Ureter (tissue), 1 donor: ENCODE data around the gene ASB1. TPM values are rescaled to one million over a fixed set of nuclear protein-coding genes. Genes with fewer than 3 reads are reported as not detected.
A peak's percentile ranks its signal among the peaks of the same experiment; 100 is the strongest.

ENCODE experiments used
- DNase-seq: peaks from one replicate; pipeline ENCODE4 v3.0.0-alpha.2; 2020; ENCODE audit warnings: low spot score
- total RNA-seq: library from RNA; stranded (reverse); gene quantifications from one replicate; pipeline ENCODE4 v1.2.4, GENCODE V29; 2023
- donor health status: DM: yes; HTN: yes; CAD: no.

ASB1 gene
- total RNA-seq, result 26.2 TPM

GRCh38 chr2:238426568-238427434 is at the start of gene ASB1:
Gene ASB1 (plus strand): TSS chr2:238426927. CDS start chr2:238427071, 144 bp downstream.
- peak; percentile 75 for DNase-seq

DNA sequence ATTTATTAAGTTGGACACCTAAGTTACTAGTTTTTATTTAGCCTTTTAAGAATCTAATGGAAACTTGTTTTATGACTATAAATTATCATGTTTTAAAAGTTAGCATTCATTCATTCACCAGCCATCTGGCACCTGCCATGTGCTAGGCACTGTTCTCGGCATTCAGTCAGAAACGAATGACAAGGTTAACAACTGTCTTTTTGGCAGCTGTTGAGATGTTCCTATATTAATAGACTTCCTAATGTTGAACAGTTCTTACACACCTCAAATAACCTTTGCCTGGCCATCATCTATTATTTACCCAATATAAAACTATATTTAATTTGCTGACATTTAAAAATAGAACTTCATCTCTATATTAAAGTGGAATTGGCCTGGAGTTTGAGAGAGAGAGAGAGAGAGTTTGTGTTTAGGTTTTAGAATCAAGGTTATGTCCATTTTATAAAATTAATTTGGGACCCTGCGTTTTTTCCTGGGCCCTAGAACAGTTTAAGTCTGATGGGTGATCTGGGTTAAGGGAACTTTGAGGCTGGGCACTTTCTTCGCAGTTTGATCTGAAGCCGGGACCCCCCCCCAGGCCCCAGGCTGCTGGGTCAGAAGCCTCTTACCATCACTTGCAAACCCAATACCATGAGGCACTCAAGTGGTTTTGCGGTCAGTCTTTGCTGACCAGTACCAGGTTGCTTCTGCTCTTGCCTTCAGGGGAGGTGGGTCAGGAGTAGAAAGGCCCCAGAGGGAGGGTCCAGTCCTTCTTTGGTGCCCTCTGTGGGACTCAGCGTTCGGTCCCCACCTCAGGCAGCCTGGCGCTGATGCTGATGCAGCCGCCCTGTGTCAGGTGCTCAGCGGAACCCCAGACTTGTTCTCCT is 48.3 kb upstream of the ASB1 start:
- no peak for DNase-seq

DNA sequence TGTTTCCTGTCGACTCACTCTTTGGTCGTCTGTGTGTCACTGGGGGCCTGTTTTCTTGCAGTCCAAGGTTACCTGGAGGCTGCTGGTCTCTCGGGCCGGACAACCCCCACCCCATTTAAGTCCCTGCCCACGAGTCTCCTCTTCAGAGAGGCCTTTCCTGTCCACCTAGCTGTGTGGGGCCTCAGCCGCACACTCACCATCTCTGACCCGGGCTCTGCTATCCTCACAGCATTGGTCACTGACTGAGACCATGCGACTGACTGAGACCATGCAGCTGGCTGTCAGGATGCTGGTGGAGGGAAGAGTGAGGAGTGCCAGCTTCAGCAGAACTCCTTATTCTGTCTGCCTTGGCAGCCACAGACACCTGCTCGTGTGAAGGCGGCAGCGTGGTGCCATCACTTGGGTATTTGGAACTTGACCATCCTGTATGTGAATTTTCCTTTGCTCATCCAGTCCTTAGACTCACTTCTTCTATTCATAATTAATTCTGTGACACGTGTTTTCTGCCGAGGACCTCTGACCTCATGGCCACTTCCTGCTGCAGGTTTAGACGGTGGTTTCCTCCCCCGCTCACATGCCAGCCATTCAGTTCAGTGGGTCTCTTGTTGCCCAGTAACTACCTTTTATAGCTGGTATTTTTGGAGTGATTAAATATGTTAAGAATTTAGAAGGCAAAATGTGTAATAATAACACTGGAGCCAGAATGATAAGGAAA is 47.5 kb upstream of the ASB1 start:
- no peak for DNase-seq

DNA sequence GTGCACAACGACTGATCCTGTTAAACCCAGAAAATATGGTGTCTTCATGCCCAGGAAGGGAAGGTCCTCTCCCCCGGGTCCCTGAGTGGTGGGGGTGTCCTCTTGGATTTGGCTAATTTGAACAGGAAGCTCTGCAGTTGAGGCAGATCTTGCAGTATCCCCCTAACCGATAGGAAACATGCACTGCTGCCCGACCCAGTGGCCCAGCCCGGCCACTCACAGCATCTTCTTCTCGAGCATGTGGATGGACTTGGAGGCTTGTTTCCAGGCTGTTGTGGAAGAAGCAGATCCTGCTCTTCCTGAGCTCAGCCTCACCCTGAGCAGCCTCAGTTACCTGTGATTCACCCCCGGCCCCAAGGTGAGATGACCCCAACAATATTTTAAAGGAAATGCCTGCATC is 46.4 kb upstream of the ASB1 start:
- DNase-seq, result no peak

DNA sequence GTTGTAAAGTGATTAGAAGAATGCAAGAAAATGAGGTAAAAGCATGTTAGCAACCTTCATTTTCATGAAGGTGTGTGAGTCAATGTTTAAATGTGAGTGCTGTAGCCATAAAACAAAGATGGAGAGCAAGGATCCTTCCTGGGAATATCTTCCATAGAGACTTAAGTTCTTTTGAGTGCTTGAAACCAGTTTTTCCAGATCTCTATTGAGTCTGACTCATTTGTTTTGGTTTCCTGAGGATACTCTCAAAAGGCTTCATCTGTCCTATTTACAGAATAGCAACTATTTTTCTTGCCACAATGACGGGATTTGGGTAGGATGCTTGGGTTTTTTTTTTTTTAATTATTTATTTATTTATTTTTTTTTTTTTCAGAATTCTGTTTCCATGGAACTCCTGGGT is 45.9 kb upstream of the ASB1 start:
- no peak for DNase-seq

- DNase-seq, result no peak
Observed at GRCh38 chr2:238381341-238382115, 45.2 kb upstream of the ASB1 start.

GRCh38 chr2:238382381-238382781 is 44.3 kb upstream of the ASB1 start:
- no peak for DNase-seq

DNA sequence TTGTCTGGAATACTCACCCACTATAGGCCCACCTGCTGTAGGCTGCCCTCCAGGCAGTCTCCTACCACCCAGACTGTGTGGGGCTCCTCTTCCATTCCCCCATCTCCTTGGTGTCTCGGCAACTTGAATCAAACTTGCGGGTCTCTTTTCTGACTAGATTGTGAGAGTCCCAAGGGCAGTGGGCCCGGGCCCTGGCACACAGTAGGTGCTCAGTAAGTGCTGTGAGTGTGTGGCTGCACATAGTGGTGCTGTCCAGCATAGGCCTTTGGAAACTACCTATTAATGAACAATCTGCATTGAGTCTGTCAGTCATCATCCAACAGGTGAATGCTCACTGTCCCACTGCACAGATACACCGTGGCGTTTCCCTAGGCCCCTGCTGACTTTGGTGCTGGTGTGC is 43.6 kb upstream of the ASB1 start:
- no peak for DNase-seq

DNA sequence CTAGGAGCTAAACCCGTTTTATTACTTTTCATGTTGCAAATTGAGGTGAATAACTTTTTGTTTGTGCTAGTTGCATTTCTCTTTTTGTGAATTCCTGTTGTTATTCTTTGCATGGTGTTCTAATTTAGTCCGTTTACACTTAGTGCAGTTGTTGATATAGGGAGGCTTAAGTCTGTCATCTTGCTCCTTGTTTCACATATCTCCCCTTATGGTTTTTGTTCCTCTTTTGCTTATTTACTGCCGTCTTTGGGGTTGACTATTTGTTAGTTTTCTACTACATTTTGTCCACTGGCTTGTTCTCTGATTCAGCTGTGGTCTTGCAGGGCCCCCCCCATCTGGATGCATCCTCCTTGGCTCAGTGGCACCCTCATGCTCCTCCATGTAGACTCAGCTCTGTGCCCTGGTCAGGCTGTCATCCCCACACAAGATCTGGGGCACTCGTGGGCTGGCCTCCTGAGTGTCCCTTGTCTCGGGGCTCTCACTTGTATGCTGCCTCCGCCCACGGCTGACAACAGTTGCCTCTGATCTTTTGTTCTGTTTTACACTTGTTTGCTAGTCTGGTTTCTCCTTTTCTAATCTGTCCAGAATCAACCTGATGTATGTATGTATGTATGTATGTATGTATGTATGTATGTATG is 42.9 kb upstream of the ASB1 start:
- no peak for DNase-seq

GRCh38 chr2:238387332-238387731 is 39.4 kb upstream of the ASB1 start:
- no peak for DNase-seq

DNA sequence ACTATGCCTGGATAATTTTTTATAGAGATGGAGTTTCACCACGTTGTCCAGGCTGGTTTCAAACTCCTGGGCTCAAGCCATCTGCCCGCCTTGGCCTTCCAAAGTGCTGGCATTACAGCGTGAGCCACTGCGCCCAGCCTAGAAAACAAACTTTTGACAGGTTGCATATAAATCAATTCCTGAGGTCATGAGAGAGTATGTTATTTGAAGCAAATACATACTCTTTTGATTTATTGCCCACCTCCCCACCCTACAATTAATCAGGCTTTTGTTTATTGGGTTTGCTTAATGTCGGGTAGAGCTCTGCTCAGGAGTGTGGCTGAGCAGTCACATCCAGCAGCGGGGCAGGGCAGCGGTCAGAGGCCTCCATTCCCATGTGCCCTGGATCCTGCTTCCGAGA is 37.9 kb upstream of the ASB1 start:
- no peak for DNase-seq

DNA sequence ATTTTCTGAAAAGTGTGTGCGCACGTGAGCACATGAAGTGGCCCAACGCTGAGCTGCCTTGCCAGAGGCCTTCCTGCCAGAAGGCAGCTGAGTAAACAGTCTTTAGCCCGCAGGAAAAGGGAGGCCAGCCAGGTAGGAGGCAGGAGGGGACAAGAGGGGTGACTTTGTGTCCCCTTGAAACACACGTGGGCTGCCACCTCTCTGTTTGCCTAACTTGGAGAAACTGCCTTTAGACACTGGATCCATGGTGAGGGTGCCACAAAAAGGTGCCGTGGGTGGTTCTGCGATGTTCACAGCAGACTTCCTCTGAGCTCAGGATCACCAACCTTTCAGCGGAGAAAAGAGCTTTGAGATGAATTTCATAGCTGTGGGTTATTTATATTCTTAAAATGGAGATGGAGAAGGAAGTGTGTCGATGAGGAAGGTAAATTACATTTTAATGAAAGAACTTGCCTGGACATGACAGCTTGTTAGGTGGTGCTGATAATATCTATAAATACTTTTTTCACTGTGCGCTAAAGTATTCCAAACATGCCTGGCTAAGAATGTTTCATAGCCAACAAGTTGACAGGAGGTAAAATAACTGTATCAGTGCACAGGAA is 36.6 kb upstream of the ASB1 start:
- peak; percentile 65 for DNase-seq

GRCh38 chr2:238391042-238391689 is 35.6 kb upstream of the ASB1 start:
- DNase-seq, result no peak

GRCh38 chr2:238396663-238397062 is 30.1 kb upstream of the ASB1 start:
- no peak for DNase-seq

GRCh38 chr2:238397356-238397755 is 29.4 kb upstream of the ASB1 start:
- no peak for DNase-seq

DNA sequence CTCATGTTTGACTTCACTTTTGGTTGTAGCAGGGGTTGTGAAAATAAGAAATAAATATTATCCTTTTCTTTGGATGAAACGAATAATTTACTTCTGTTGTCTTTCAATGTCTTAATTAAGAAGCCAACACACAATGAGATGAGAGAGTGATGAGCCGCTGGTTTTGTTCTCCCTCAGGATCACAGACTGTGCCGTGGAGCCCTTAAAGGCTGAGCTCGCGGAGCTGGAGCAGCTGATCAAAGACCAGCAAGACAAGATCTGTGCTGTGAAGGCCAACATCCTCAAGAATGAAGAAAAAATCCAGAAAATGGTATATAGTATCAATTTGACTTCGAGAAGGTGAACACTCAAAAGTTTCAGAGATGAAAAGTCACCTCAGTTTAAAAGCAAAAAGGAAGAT is 28.1 kb upstream of the ASB1 start:
- no peak for DNase-seq

DNA sequence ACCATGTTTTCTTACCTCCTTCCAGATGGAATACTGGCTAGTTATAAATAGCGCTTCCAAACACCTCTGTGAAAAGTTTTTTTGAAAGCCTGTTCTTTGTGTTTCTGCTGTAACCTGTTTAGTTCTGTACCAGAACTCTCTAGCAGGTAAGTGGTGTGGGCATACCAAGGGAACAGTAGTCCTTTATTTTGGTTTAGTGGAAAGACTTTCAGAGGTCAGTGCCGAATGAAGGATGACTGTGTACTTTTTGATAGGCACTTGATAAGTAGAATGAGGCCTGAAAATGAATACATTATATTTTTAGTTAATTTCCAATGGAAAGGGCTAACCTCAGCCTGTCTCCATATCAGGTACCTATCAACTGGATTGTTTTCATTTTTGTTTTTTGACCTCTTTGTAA is 27.6 kb upstream of the ASB1 start:
- DNase-seq, result no peak

DNA sequence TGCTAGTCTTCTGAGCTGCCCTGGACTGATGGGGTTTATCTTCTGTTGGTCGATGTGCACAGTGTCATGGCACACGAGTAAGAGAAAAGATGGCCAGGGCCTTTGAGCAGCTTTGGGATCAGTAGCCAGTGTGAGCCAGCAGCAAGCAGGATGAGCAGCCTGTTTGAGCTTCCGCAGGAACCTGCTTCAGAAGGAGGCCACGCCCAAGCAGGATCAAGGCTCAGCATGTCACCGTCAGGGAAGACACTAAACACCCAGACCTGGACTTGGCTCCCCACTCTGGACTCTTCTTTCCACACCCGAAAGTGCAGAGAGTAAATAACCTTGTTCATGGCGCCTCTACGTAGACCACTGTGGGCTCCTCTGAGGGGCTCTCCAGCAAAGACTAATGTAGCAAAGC is 25.2 kb upstream of the ASB1 start:
- DNase-seq, result no peak

- no peak for DNase-seq
Observed at GRCh38 chr2:238403632-238404405, 22.9 kb upstream of the ASB1 start.
